Measurements from ENCODE around the gene KPNB1. TPM values are rescaled to one million over a fixed set of nuclear protein-coding genes. Genes with fewer than 3 reads are reported as not detected.

KPNB1 gene
- total and polyA plus RNA-seq, 10 donors: 37.0 to 331 (median 250) TPM

GRCh38 chr17:47704116-47704515, 54.4 kb downstream of the KPNB1 start:
- peaks cover 0 to 55% (median 10%) of the 10 kb centered on the region in 6 donors for H3K36me3 ChIP-seq
- peaks cover 49 to 92% (median 75%) of the 10 kb centered on the region in 6 donors for H3K4me1 ChIP-seq
- peak overlapping the region in 1 of 8 donors; percentile 39 for H3K4me3 ChIP-seq
- peak overlapping the region; percentile 27 to 85 (median 66) for H3K27ac ChIP-seq
- TF ChIP-seq POLR2AphosphoS5 (IDR thresholded peaks at IDR 0.05) (peak in 2 of 3 donors; percentile 55 to 62), CTCF (IDR thresholded peaks at IDR 0.05 in 8 of 11, conservative IDR thresholded peaks at IDR 0.05 in 3 of 11) (no peak), POLR2A (IDR thresholded peaks at IDR 0.05) (no peak)
- 6 to 31% (median 20%) methylated on average over 14 of the region's 14 CpGs for WGBS, 5 donors
- peak; percentile 91 for DNase-seq
- no peaks in the 10 kb centered on the region for H3K9me3 ChIP-seq
- intact Hi-C loops (cut with DNase I; ENCODE audit: low total_unique reads): no loop called here
- no peaks in the 10 kb centered on the region for H3K27me3 ChIP-seq (replicated peaks in 1 of 7)

GRCh38 chr17:47704736-47705135, 55.0 kb downstream of the KPNB1 start:
- Histone ChIP-seq H3K9me3 (no peaks in the 10 kb centered on the region), H3K27ac (peak overlapping the region in 6 of 8 donors; percentile 54 to 85 (median 73)), H3K4me3 (no peak overlapping the region), H3K4me1 (peaks cover 49 to 86% (median 72%) of the 10 kb centered on the region in 6 donors), H3K27me3 (replicated peaks in 1 of 7) (no peaks in the 10 kb centered on the region), H3K36me3 (peaks cover 0 to 55% (median 11%) of the 10 kb centered on the region in 6 donors)
- no peak for TF ChIP-seq POLR2AphosphoS5 (IDR thresholded peaks at IDR 0.05)
- no peak for TF ChIP-seq POLR2A (IDR thresholded peaks at IDR 0.05)
- TF ChIP-seq CTCF (IDR thresholded peaks at IDR 0.05 in 8 of 11, conservative IDR thresholded peaks at IDR 0.05 in 3 of 11): no peak
- 48 to 73% (median 57%) methylated on average over 6 of the region's 6 CpGs for WGBS, 5 donors
- peak; percentile 57 for DNase-seq
- intact Hi-C loops (cut with DNase I; ENCODE audit: low total_unique reads): no loop called here

GRCh38 chr17:47705536-47706530, 56.1 kb downstream of the KPNB1 start:
- H3K36me3 ChIP-seq: peaks cover 0 to 55% (median 18%) of the 10 kb centered on the region in 6 donors
- TF ChIP-seq CTCF (IDR thresholded peaks at IDR 0.05 in 8 of 11, conservative IDR thresholded peaks at IDR 0.05 in 3 of 11): no peak
- no peak for TF ChIP-seq POLR2AphosphoS5 (IDR thresholded peaks at IDR 0.05)
- TF ChIP-seq POLR2A (IDR thresholded peaks at IDR 0.05): no peak
- DNase-seq: peak; percentile 64
- intact Hi-C loops (cut with DNase I; ENCODE audit: low total_unique reads): no loop called here
- WGBS, 5 donors: 47 to 62% (median 52%) methylated on average over 11 to 12 of the region's 12 CpGs
- peak overlapping the region in 7 of 8 donors; percentile 4 to 85 (median 70) for H3K27ac ChIP-seq
- H3K9me3 ChIP-seq: no peaks in the 10 kb centered on the region
- no peak overlapping the region for H3K4me3 ChIP-seq
- no peaks in the 10 kb centered on the region for H3K27me3 ChIP-seq (replicated peaks in 1 of 7)
- peaks cover 49 to 76% (median 68%) of the 10 kb centered on the region in 6 donors for H3K4me1 ChIP-seq

Data from spleen (tissue), 11 donors.